GM18867 (cell line): ENCODE data around the gene SPDEF.

ENCODE experiments used
- ATAC-seq: cut with Tn5 transposase; IDR thresholded peaks from one replicate; pipeline ENCODE4 v1.9.1; 2021; ENCODE audit warnings: mild to moderate bottlenecking, moderate library complexity; ENCODE audit not compliant: unreplicated experiment

Gene SPDEF

DNA sequence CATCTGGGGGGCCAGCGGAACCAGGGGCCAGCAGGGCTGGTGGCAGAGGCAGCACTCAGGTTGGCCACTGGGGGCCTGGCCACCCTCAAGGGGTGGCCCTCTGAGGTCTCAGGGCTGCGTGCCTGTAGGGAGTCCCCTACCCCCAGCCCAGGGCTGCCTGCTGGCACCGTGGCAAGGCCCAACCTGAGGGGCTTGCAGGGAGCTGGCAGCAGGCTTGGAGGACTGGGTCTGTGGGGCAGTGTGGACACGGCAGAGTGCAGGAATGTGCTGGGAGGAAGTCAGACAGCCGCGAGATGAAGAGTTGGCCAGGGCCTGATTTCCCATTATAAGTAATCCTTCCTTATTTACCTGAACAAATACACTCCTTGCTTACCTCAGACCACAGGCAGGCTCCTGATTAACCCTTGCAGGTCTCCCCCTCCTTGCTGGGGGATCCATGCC, at the start of gene SPDEF:
Gene SPDEF, minus strand, starts transcription at position 299 of the 441 bp plus-strand sequence. CDS start 11,874 bp downstream, outside the sequence.
- ATAC-seq, result no peak

DNA sequence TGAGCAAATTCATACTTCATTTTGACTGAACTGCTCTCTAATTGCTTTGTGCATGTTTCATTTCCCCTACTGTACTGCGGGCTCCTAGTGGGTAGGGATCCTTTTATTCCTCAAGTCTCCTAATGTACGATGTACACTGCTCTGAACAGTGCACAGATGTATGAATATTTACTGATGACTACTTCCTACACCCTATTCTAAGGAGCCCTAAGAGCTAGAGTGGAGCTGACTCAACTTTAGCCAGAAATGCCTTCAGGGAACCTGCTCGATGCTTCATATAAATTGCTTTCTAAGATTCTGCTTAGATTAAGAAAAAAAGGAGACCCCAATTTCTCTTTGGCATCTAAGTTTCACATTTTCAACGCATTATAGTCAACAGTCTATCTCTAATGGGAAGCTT, 47.6 kb upstream of the SPDEF start:
- ATAC-seq, result no peak

DNA sequence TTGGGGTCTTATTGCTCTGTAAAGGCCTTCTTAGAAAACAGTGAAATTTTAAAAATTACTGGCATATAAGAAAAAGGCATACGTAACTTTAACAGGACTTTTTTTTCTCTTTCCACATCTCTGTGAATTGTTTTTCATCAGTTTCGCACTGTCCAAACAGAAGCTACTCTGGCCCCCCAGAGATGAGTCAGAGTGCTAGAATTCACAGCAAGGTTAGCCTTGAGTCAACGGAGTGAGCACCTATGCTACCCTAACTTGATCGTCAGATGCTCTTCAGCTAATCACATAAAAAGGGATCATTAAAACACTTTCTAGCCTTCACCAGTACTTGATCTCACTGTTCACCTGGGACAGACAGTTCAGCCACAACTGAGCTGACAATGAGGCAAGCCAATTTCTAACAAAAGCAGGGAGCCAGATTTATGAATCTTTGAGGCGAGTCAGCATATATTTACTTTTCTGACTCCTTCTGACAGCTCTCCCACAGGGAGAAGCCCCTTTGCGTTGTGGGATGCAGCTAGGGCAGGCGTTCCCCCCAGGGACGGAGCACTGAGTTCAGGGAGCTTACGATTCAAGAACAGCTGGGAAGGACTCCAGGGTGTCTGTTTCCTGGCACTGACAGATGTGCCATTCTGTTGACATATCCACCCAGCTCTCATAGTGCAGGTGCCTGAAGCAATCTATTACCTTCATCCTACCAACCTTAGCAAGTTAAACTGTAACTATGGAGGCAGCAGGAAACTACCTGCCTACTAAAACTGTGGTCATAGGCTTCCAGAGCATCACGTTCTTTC, 46.4 kb upstream of the SPDEF start:
- ATAC-seq, result no peak

DNA sequence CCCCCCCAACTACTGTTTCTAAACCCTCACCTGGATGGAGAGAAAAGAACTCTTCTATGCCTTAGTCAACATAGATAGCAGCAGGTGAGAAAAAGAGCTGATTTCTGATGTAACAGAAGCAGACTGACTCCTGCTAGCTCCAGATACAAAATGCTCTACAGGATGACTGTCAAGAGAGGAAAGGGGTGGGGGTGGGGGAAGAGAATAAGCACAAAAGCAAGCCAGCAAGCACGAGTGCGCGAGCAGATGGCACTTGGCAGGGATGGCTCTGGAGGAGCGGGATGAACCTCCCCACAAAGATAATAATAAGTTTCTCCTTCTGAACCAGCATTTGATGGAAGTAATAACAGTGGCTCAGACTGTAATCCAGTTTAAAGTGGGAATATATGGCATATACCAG, 45.6 kb upstream of the SPDEF start:
- no peak for ATAC-seq

DNA sequence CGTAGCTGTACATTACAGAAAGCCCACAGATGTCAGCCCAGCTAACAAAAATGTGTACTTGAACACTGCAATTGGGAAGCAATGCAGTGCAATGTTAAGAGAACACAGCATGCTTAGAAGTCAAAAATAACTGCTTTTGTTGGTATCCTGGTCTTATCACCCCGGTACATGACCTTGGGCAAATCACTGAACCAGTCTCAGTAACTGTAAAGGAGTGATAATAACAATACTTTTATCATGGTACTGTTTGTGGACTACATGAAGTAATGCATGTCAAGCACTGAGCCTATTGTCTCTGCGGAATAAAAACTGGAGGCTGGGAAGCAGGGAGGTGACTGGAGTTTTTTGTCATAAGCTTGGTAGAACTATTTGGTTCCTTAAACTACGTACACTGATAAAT, 44.7 kb upstream of the SPDEF start:
- ATAC-seq, result no peak

DNA sequence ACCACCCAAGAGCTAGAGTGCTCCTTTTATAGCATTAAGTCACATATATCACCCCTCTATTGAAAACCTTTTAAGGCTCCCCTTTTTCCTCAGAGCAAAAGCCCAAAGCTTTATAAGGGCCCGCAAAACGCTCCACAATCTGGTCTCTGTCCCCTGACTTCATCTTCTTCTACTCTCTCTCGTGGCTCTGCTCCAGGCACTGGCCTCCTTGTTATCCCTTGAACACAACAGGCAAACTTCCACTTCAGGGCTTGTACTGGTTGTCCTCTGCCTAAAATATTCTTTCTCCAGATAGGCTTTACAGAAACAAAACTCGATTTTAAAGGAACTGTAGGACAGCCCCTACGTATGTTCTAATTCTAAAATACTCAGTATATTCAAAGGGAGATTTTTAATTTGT, 44.0 kb upstream of the SPDEF start:
- ATAC-seq, result no peak

DNA sequence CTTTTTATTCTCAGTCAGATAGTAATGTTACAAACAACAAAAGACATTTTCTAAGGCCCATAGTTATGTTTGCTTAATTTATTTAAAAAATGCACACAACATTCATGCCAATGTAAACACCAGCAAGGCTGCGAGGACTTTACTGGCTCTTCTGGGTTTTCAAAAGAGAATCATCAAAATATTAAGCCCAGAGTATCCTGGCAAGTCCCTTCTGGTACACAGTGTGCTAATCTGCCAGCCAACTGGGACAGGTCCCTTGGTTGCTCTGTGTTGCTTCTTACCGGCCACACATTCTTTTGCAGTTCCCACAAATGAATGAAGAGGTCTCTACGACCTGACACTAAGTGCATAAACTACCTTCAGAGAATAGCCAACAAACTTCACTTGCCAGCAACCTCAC, 42.6 kb upstream of the SPDEF start:
- no peak for ATAC-seq

DNA sequence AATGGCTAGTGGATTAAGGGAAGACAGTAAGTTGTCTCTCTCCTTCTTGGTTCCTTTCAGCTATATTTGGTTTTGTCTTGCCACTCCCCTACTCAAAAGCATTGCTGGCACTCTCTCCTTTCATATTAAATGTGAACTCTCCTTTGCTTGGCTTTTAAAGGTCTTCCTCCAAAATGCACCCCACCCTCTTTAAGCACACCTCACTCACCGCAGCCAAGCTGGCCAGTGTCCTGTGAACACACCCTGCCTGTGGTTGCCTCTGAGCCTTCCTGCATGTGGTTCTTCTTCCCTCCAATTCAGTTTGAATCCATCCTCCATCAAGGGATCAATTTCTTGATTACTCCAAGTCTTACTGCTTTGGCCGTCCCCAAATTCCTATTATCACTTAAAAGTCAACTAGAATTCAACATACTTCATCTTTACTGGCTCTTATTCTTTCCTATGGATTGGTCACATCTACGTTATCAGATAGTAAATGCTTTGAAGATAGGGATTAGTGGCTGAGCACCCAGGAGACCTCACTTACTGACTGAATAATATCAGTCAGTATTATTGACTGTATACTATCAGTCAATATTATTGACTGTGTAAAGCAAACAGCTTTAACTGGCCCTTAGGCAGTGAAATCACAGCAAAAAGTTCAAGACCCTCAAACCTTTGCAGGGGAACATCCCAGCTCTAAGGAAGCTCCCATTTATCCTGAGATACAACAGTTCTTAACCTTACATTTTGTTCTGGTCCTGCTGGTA, 41.6 kb upstream of the SPDEF start:
- no peak for ATAC-seq

DNA sequence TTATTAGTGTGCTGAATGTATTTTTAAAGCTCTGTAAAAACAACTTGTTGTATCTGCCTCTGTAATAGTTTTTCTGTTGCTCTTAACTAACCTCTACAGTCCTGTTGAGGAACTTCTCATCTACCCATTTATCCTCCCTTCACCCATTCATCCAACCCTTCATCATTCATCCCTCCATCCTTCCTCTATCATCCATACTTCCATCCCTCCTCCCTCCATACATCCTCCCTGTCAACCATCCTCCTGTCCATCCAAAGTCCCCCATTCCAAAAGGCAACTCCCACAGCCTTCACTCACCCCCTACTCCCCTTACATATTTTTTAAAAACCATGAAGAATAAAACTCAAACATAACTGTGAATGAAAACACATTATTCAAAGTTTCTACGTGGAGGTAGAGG, 40.7 kb upstream of the SPDEF start:
- no peak for ATAC-seq

DNA sequence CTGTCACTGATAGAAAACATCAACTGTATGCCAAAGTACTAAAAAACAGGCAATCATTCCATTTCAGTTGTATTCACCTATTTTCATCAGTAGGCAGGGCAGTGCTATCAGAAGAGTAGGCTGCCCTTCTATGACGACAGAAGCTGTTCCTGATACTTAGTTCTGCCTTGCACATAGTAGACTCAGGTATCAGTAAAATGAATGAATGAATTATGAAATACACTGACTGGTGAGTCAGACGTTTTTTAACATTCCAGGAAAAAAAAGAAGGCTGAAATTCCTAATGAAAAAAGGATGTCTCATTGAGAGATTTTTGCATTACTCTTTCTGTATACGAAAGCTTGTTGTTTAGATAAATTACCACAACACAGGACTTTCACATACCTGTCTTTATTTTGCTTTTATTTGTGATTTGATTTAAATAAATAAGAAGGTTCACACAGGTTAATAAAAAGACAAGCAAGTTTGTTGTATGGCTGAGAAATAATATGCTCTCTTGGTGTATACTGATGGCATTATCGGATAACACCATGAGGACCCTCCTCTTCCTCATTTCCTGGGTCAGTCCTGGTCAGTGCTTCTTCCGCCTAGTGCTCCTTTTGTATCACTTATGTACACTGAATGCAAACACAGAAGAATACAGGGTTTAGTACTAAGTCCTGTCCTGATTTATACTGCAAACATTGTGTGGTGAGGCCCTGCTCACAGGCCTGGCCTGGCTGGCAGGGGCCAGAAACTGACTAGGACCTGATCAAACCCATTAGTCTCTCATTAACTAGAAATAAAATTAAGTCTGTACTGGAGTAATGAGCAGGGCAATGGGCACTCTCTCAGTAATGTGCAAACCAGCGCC, 39.4 kb upstream of the SPDEF start:
- no peak for ATAC-seq

DNA sequence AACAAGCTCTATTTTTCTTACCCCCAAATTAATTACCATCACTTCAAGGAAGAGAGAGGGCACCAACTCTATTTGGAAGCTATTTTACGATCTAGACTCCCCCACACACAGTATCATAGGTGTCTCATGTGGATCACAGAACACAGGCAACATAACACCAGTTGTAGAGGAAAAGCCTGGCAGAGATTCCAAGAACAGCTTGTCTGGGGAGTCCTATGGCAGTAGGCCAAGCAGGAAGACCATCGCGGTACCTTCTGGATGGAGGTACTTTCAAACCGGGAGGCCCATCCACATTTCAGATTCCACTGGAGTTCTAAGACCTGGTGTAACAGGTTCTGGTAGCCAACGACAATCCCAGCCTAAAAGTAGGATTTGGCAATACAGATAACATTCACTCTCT, 37.6 kb upstream of the SPDEF start:
- ATAC-seq, result no peak

DNA sequence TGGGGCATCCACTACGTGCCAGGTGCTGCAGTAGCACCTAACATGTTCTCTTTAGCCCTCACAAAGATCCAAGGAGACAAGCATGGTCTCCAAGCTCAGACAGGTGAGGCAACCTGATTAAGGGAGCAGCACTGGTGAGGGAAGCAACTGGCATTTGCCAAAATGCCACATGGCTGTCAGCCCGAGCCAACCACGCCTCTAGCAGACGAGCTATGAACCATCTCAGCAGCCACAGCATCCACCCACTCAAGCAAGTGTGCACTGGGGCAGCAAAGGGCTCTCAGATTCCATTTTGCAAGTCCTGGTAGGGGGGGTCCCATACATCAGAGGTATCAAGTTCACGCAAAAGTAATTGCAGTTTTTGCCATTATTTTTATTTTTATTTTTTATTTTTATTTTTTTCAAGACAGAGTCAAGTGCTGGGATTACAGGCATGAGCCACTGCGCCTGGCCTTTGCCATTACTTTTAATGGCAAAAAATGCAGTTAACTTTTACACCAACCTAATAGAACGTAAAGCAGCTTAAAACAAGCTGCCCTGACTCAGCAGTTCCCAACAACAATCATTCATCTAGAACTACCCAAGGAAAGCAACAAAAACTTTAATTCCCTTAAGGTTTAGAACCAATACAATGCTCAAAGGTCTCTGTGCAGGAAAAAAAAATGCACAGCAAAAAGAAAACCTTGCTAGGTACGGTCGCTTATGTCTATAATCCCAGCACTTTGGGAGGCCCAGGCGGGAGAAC, 36.3 kb upstream of the SPDEF start:
- no peak for ATAC-seq

DNA sequence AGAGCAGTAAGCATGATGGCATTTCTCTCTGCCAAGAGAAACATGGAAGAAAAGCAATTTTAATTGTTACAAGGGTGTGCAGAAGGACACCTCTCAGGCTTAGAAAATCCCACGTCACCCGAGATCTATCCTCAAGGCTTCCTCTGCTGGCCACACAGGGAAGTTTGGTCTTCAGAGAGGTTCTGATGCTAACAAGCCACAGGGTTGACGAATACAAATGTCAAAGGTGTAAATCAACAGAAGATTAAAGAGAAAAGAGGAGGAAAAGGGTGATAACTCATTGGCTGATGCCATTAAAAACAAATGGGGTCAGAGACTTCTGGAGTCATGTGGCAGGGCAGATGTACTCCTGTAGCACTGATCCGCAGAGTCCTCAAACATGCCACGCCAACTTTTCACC, 33.6 kb upstream of the SPDEF start:
- ATAC-seq, result no peak

DNA sequence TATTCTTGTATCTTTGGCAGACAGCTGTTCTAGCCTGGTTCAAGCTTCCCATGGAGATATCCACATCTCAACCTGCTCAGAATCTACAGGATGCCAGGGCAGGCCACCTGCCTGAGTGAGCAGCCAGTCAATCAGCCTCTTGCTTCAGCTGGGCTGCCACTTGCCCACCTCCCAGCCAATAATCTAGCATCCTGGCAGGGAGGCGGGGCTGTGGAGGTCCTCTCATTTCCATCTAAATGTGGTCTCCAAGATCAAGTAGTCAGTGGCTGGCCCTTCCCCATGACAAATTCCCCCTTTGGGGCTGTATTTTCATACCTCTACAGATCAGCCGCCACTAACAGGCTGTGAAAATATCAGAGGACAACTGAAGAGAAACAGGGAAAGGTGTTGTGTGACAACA, 33.0 kb upstream of the SPDEF start:
- ATAC-seq, result no peak

DNA sequence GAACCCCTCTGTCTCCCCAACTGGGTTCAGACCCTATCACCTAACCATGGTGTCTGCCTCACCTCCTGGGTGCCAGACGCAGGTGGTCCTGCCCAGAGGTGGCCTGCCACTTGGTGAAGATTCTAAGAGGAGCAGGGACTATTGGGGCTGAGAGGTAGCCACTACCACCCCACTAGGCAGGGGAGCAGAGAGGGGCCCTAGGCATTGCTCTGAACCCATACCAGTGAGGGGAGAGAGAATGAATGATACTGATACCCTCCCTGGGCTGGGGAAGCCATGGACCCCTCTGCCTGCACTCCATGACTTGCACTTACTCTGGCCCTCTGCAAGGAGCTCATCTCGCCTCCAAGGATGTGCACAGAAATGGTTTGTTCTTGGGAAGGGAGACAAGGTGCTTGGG, 31.7 kb upstream of the SPDEF start:
- ATAC-seq, result no peak

DNA sequence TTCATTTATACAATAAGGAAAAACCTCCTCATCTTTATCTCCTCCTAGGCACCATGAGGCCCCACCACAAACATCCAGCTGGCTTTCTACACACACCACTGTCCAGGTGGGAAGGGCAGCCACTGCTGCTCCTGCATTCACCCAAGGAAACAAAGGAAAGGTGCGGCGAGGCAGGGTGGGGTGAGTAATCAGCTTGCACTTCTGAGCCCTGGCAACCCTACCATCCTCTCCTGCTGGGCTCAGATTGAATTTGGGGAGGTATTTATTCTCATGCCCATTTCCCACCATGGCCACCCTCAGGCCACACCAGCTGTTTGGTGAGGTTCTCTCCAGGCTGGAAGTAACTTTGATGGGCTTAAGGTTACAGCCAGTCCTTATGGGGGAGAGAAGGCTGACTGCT, 31.2 kb upstream of the SPDEF start:
- ATAC-seq, result no peak

DNA sequence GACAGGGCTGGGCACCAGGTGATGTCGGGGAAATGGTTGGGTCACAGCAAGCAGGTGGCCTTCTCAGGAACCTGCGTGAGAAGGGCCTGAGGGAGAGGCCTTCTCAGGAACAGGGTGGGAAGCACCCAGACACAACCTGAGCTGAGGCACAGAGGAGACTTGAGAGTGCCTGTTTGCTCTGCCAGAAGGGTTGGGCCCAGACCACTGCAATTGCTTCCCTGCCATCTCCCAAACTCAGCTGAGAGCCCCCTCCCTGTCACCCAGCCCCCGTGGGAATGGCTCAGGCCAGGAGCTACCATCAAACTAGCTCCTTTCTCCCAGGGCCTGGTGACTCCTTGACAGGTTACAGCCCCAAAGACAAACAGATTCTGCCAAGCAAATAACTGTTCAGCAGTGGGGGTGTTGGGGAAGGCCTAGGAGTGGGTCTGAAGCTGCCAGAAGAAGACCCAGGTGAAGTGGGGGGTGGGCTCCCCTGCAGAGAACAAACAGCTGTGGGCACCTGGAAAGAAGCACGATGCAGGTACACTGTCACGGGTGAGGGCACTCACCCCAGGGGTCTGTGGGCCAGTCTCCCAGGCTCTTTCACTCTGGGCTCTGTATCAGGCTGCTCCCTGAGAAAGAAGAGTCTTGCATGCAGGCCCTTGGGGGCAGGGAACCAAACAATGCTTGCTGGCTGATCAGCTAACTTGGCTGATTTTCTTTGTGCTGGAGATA, 30.4 kb upstream of the SPDEF start:
- no peak for ATAC-seq

DNA sequence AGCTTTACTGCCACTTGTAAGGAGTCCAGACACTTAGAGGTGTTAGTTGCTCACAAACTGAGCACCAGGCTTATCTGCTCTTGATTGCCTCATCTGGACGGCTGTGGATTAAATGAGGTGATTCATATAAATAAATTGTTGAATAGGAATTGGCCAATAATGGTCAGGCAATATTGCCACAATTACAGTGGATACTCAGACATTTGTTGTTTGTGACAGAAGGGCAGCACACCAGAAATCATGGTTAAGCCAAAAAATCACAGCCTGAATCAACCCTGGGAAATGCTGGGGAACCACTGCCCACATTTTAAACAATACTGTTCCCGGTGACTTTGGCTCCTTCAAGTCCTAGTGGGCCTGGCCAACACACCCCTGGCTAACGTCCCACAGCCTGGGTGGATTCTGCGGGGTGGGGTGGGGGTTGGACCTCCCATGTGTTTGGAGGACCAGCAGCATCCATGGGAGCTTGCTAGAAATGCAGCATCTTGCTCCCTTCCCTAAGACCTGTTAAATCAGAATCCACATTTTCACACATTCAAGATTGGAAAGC, 29.5 kb upstream of the SPDEF start:
- no peak for ATAC-seq

DNA sequence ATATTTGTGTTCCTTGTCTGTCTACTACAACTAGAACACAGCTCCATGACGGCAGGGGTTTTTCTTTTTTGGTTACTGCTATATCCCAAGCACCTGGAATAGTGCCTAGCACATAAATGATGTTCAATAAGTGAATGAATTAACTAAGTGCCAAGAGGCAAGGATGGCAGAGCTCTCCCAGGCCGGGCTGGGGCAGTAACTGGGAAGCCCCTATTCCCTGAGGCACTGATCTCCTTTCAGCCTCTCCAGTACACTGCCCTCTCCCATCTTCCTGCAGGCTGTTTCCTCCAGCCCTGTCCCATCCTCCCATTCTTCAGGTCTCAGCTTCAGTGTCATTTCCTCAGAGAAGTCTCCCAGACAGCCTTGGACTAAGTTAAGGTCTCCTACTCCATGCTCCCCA, 29.0 kb upstream of the SPDEF start:
- ATAC-seq, result no peak

DNA sequence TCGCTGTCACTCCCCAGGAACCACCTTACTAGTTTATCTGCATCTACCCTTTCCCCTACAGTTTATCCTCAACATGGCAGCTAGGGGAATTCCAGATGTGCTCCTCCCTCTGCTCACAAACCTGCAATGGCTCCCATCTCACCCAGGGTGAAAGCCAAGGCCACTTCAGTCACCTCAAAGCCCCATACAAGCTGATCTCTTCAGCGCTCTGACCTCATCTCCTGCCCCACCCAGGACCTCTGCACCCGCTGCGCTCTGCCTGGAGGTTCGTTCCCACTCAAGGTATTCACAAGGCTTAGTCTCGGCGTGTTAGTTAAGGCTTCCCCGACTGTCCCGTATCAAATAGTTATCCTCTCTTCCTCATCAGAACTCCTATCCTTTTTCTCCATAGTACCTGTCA, 28.6 kb upstream of the SPDEF start:
- ATAC-seq, result no peak
